Hepatocyte (in vitro differentiated cells): Measurements from ENCODE around the gene VAPA.

Experiments used
- CTCF ChIP-seq: fragments of 200-600 bp; sonication (generic); IDR thresholded peaks from 2 replicates; pipeline ENCODE4 v1.5.1; 2016; ENCODE audit warnings: antibody characterized with exemption, mild to moderate bottlenecking; ENCODE audit not compliant: poor library complexity
- EZH2phosphoT487 ChIP-seq: fragments of 200-600 bp; sonication (generic); IDR thresholded peaks from one replicate; pipeline ENCODE4 v1.6.1; 2018; ENCODE audit warnings: antibody characterized with exemption, mild to moderate bottlenecking, low read depth, moderate library complexity; ENCODE audit not compliant: unreplicated experiment, severe bottlenecking

- TF ChIP-seq CTCF, result no peak
- no peak for TF ChIP-seq EZH2phosphoT487
These were observed 45.1 kb downstream of the VAPA start for GRCh38 chr18:9958861-9959399.
